HCT116 (cell line): ENCODE measurements around the gene IL1F10. TPM values are rescaled to one million over a fixed set of nuclear protein-coding genes. Genes with fewer than 3 reads are reported as not detected.

Experiments used
- ATAC-seq: fragments of 200-7000 bp; cut with Tn5 transposase; 2 replicates; pipeline ENCODE4 v1.9.1; 2020; ENCODE audit warnings: mild to moderate bottlenecking, moderate library complexity
- BruUV-seq: library from RNA; stranded (reverse); fragments of 400-500 nt; replicated peaks from 2 replicates; lab custom pipeline; 2021; lab: Mats Ljungman, UMichigan
- CTCF ChIA-PET: fragments of 300-600 bp; sonication (Branson Sonifier 250); formaldehyde crosslinking; loops from one replicate; lab custom pipeline; 2021; ENCODE audit warnings: antibody characterized with exemption; lab: Charles Lee
- POLR2A ChIA-PET: fragments of 300-600, 350-600 bp; sonication (Branson Sonifier 250); formaldehyde crosslinking; loops from one replicate; lab custom pipeline; 2021; ENCODE audit warnings: antibody characterized with exemption; lab: Charles Lee
- RAD21 ChIA-PET, 2 experiments: fragments of 300-600 bp; sonication (Branson Sonifier 250); formaldehyde crosslinking; loops; one replicate each; lab custom pipeline; 2023; ENCODE audit warnings: low total read pairs in 2 of 2; ENCODE audit not compliant: uncharacterized antibody in 2 of 2, unreplicated experiment in 2 of 2, low non-redundant PET in 1 of 2; lab: Charles Lee
- DNase-seq: peaks from one replicate; pipeline ENCODE4 v3.0.0-alpha.2; 2010; ENCODE audit warnings: low read depth, low spot score
- H2AFZ ChIP-seq: fragments of 200-600 bp; shearing (Covaris generic), sonication (generic); 2 replicates; pipeline ENCODE4 v1.6.1; 2017; ENCODE audit warnings: low read depth, mixed run types, mixed read lengths, antibody characterized with exemption, low read length; ENCODE audit not compliant: poor library complexity, severe bottlenecking
- H3K27ac ChIP-seq: 2 replicates; pipeline ENCODE4 v1.5.1; 2012; ENCODE audit warnings: low read depth, low read length
- H3K27me3 ChIP-seq: fragments of 200-600 bp; sonication (generic); 2 replicates; pipeline ENCODE4 v1.6.1; 2016; ENCODE audit warnings: mixed run types, low read length, mixed read lengths; ENCODE audit not compliant: insufficient read depth
- H3K36me3 ChIP-seq, 2 experiments: fragments of 200-500 bp in 1 of 2; fragments of 200-600 bp in 1 of 2; sonication (Bioruptor generic) in 1 of 2; sonication (generic) in 1 of 2; 2 replicates each; pipeline versions ENCODE4 v1.5.1 to v1.6.1; 2014 to 2016; ENCODE audit warnings: low read length in 2 of 2, inconsistent platforms in 1 of 2, mixed read lengths in 1 of 2, mixed run types in 1 of 2; ENCODE audit not compliant: insufficient read depth in 2 of 2, control insufficient read depth in 1 of 2
- H3K4me1 ChIP-seq, 2 experiments: fragments of 200-600 bp in 1 of 2; sonication (generic) in 1 of 2; 2 replicates each; pipeline versions ENCODE4 v1.5.1 to v1.6.1; 2012 to 2017; ENCODE audit warnings: low read length in 2 of 2, inconsistent platforms in 1 of 2, mild to moderate bottlenecking in 1 of 2, mixed read lengths in 1 of 2, mixed run types in 1 of 2, moderate library complexity in 1 of 2; ENCODE audit not compliant: insufficient read depth in 2 of 2, control insufficient read depth in 1 of 2
- H3K4me2 ChIP-seq: fragments of 200-600 bp; sonication (generic); 2 replicates; pipeline ENCODE4 v1.6.1; 2017; ENCODE audit warnings: mixed run types, low read length, mixed read lengths
- H3K4me3 ChIP-seq, 2 experiments: fragments of 200-600 bp in 1 of 2; sonication (generic) in 1 of 2; replicated peaks in 1 of 2; 2 replicates each; pipeline ENCODE4 v1.5.1; 2011 to 2016; ENCODE audit warnings: low read length in 2 of 2, control low read depth in 1 of 2, low read depth in 1 of 2, mild to moderate bottlenecking in 1 of 2, mixed read lengths in 1 of 2, mixed run types in 1 of 2
- H3K79me2 ChIP-seq: fragments of 200-600 bp; sonication (generic); 2 replicates; pipeline ENCODE4 v1.6.1; 2017; ENCODE audit warnings: mild to moderate bottlenecking, mixed run types, low read length, moderate library complexity, mixed read lengths; ENCODE audit not compliant: insufficient read depth
- H3K9ac ChIP-seq: fragments of 200-600 bp; sonication (generic); 2 replicates; pipeline ENCODE4 v1.6.1; 2016; ENCODE audit warnings: low read length, mixed read lengths
- H3K9me2 ChIP-seq: fragments of 200-600 bp; sonication (generic), shearing (Covaris generic); 2 replicates; pipeline ENCODE4 v1.6.1; 2017; ENCODE audit warnings: mixed run types, mild to moderate bottlenecking, moderate library complexity; ENCODE audit not compliant: insufficient read depth
- H3K9me3 ChIP-seq, 2 experiments: fragments of 200-500 bp in 1 of 2; fragments of 200-600 bp in 1 of 2; sonication (Bioruptor generic) in 1 of 2; sonication (generic) in 1 of 2; 2 replicates each; pipeline ENCODE4 v1.6.1; 2014 to 2017; ENCODE audit warnings: low read length in 2 of 2, mixed read lengths in 2 of 2, inconsistent platforms in 1 of 2, low read depth in 1 of 2, mild to moderate bottlenecking in 1 of 2, mixed run types in 1 of 2, moderate library complexity in 1 of 2; ENCODE audit not compliant: control insufficient read depth in 1 of 2, insufficient read depth in 1 of 2
- H4K20me1 ChIP-seq: fragments of 200-600 bp; sonication (generic), shearing (Covaris generic); 2 replicates; pipeline ENCODE4 v1.6.1; 2017; ENCODE audit warnings: mixed run types, mild to moderate bottlenecking, moderate library complexity; ENCODE audit not compliant: insufficient read depth
- CBX3 ChIP-seq: IDR thresholded peaks from 2 replicates; pipeline ENCODE4 v1.6.1; 2012; ENCODE audit warnings: low read depth
- CEBPB ChIP-seq: IDR thresholded peaks from 2 replicates; pipeline ENCODE4 v1.6.1; 2012; ENCODE audit warnings: low read depth
- CTCF ChIP-seq, 3 experiments: fragments of 200-600 bp in 1 of 3; sonication (generic) in 1 of 3; IDR thresholded peaks in 2 of 3; conservative IDR thresholded peaks in 1 of 3; 2 replicates each; pipeline ENCODE4 v1.5.1; 2012 to 2017; ENCODE audit warnings: low read depth in 2 of 3, low read length in 2 of 3, antibody characterized with exemption in 1 of 3, borderline replicate concordance in 1 of 3, control low read depth in 1 of 3, mild to moderate bottlenecking in 1 of 3, mixed read lengths in 1 of 3, mixed run types in 1 of 3, moderate library complexity in 1 of 3; ENCODE audit not compliant: insufficient read depth in 1 of 3
- EZH2 ChIP-seq: fragments of 200-600 bp; sonication (generic); IDR thresholded peaks from 2 replicates; pipeline ENCODE4 v1.6.1; 2017; ENCODE audit warnings: antibody characterized with exemption, mixed run types
- EZH2phosphoT487 ChIP-seq: fragments of 200-600 bp; IDR thresholded peaks from 2 replicates; pipeline ENCODE4 v1.6.1; 2018; ENCODE audit warnings: antibody characterized with exemption, borderline replicate concordance
- FOSL1 ChIP-seq: IDR thresholded peaks from 2 replicates; pipeline ENCODE4 v1.6.1; 2012; ENCODE audit warnings: low read depth
- SIN3A ChIP-seq: IDR thresholded peaks from 2 replicates; pipeline ENCODE4 v1.6.1; 2012; ENCODE audit warnings: low read depth
- SRF ChIP-seq: IDR thresholded peaks from 2 replicates; pipeline ENCODE4 v1.6.1; 2012; ENCODE audit warnings: low read depth
- ZFX ChIP-seq: fragments of 450-650 bp; IDR thresholded peaks from 2 replicates; pipeline ENCODE4 v1.6.1; 2017
- ZNF274 ChIP-seq: fragments of 200-500 bp; sonication (Bioruptor generic); IDR thresholded peaks from 2 replicates; pipeline ENCODE4 v1.6.1; 2014; ENCODE audit warnings: mild to moderate bottlenecking, low read depth, low read length, inconsistent platforms
- intact Hi-C: fragments of 100-400 bp; cut with micrococcal nuclease; formaldehyde crosslinking; loops from 2 replicates; pipeline ENCODE4 v1.10.0; 2022
- total RNA-seq: library from RNA; stranded (reverse); gene quantifications from one replicate; pipeline ENCODE4 v1.2.1, GENCODE V29; 2021; ENCODE audit not compliant: unreplicated experiment
- TF ChIP-seq, protein P1 (sequence below): IDR thresholded peaks from 2 replicates; pipeline ENCODE4 v1.6.1; 2011; ENCODE audit warnings: mild to moderate bottlenecking, low read length, moderate library complexity; ENCODE audit not compliant: insufficient replicate concordance; ENCODE audit errors: extremely low read depth

The IL1F10 gene
- total RNA-seq, 1 experiment from 2014 or later, result not detected

DNA sequence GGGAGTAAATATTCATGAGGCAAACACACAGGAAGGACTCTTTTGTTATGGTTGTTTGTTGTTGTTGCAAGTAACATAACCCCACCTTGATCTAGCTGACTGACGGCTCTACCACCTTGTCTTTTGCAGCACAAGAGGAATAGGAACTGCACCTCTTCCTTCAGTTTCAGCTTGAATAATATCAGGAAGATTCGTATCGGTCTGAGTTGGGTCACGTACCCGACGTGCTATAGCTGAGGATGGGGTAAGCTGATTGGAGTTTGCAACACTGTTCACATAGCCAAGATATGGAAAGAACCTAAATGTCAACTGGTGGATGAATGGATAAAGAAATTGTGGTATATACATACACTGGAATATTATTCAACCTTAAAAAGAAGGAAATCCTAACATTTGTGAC, 45.1 kb downstream of the IL1F10 start:
- intact Hi-C loops, result no loop called here
- H3K36me3 ChIP-seq, result no peaks in the 10 kb centered on the region
- H3K79me2 ChIP-seq, result no peaks in the 10 kb centered on the region
- DNase-seq (no peak), ATAC-seq (no peak)
- TF ChIP-seq, protein P1, sequence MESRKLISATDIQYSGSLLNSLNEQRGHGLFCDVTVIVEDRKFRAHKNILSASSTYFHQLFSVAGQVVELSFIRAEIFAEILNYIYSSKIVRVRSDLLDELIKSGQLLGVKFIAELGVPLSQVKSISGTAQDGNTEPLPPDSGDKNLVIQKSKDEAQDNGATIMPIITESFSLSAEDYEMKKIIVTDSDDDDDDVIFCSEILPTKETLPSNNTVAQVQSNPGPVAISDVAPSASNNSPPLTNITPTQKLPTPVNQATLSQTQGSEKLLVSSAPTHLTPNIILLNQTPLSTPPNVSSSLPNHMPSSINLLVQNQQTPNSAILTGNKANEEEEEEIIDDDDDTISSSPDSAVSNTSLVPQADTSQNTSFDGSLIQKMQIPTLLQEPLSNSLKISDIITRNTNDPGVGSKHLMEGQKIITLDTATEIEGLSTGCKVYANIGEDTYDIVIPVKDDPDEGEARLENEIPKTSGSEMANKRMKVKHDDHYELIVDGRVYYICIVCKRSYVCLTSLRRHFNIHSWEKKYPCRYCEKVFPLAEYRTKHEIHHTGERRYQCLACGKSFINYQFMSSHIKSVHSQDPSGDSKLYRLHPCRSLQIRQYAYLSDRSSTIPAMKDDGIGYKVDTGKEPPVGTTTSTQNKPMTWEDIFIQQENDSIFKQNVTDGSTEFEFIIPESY, result no peak
- no peak for TF ChIP-seq SIN3A
- no peak for TF ChIP-seq FOSL1
- no peak for TF ChIP-seq CEBPB
- no peak for TF ChIP-seq CBX3
- no peak for TF ChIP-seq ZFX
- no peak for TF ChIP-seq CTCF (IDR thresholded peaks at IDR 0.05 in 2 of 3, conservative IDR thresholded peaks at IDR 0.05 in 1 of 3; ENCODE audit: borderline replicate concordance in 1 of 3, insufficient read depth in 1 of 3, low read depth in 2 of 3, low read length in 2 of 3)
- TF ChIP-seq SRF, result no peak
- TF ChIP-seq ZNF274, result no peak
- TF ChIP-seq EZH2, result no peak
- TF ChIP-seq EZH2phosphoT487, result no peak
- no peaks in the 10 kb centered on the region for H3K9me2 ChIP-seq
- ChIA-PET POLR2A (no interaction called here), RAD21 (no interaction called here), CTCF (no interaction called here)
- no peaks in the 10 kb centered on the region for H4K20me1 ChIP-seq
- no peak overlapping the region for H2AFZ ChIP-seq
- H3K4me2 ChIP-seq, result no peak overlapping the region
- no peak overlapping the region for H3K4me3 ChIP-seq
- no peak overlapping the region for H3K27ac ChIP-seq
- H3K9me3 ChIP-seq, result no peaks in the 10 kb centered on the region
- H3K9ac ChIP-seq, result no peak overlapping the region
- no TSS peak for BruUV-seq
- no peaks in the 10 kb centered on the region for H3K27me3 ChIP-seq
- H3K4me1 ChIP-seq, result peaks cover 0 to 6% of the 10 kb centered on the region in 2 experiments; a peak in 1 of 4 replicates
